NCI-H1048 (cell line): ENCODE results near the gene GTSE1.
"Not testable (repeated sequence)": the region's sequence is repeated elsewhere in the genome, so short reads cannot be mapped to it uniquely, and the experiment has no call there.

Experiments used
- DNase-seq: peaks from one replicate; lab custom pipeline; 2025; lab: John Stamatoyannopoulos, UW

GTSE1 gene

GRCh38 chr22:46296257-46297150, at the start of gene GTSE1:
Gene GTSE1, plus strand, starts transcription at chr22:46296870. Its CDS starts 531 bp downstream, at chr22:46297401.
- peak; percentile 97 for DNase-seq

- no peak for DNase-seq
Observed at GRCh38 chr22:46247443-46247975, 49.2 kb upstream of the GTSE1 start.

- peak; percentile 71 for DNase-seq
Observed at GRCh38 chr22:46250035-46250782, 46.5 kb upstream of the GTSE1 start, which contains the start of gene CDPF1. Gene CDPF1, minus strand, starts transcription at chr22:46250293. Its CDS starts 2,009 bp downstream, at chr22:46248284.

- no peak for DNase-seq
Observed at GRCh38 chr22:46250783-46251125, 45.9 kb upstream of the GTSE1 start.

- DNase-seq, result no peak
Observed at GRCh38 chr22:46251266-46251665, 45.4 kb upstream of the GTSE1 start.

GRCh38 chr22:46251816-46252380, 44.8 kb upstream of the GTSE1 start:
- no peak for DNase-seq

GRCh38 chr22:46256358-46256958, 40.2 kb upstream of the GTSE1 start:
- DNase-seq, result no peak

- no peak for DNase-seq
Observed at GRCh38 chr22:46259374-46259773, 37.3 kb upstream of the GTSE1 start.

- DNase-seq, result no peak
Observed at GRCh38 chr22:46260038-46260437, 36.6 kb upstream of the GTSE1 start.

GRCh38 chr22:46262449-46263215, 34.0 kb upstream of the GTSE1 start:
- no peak for DNase-seq

GRCh38 chr22:46263216-46263590, 33.5 kb upstream of the GTSE1 start, which contains the start of gene PKDREJ:
Gene PKDREJ, minus strand, starts transcription at chr22:46263343. Its CDS starts 21 bp downstream, at chr22:46263322.
- no peak for DNase-seq

- DNase-seq, result not testable (repeated sequence)
Observed at GRCh38 chr22:46264520-46264919, 32.1 kb upstream of the GTSE1 start.

- DNase-seq, result not testable (repeated sequence)
Observed at GRCh38 chr22:46265627-46266026, 31.0 kb upstream of the GTSE1 start.

- DNase-seq, result no peak
Observed at GRCh38 chr22:46267431-46268279, 29.0 kb upstream of the GTSE1 start, which contains the start of gene TTC38. Gene TTC38, plus strand, starts transcription at chr22:46268008. Its CDS starts 32 bp downstream, at chr22:46268040.

GRCh38 chr22:46269564-46269963, 27.1 kb upstream of the GTSE1 start:
- DNase-seq, result no peak

GRCh38 chr22:46272196-46272595, 24.5 kb upstream of the GTSE1 start:
- DNase-seq, result no peak

- no peak for DNase-seq
Observed at GRCh38 chr22:46272762-46273431, 23.8 kb upstream of the GTSE1 start.

- no peak for DNase-seq
Observed at GRCh38 chr22:46273432-46274148, 23.1 kb upstream of the GTSE1 start.

- no peak for DNase-seq
Observed at GRCh38 chr22:46274381-46274780, 22.3 kb upstream of the GTSE1 start.
